HG03520 (cell line): ENCODE results near the gene SFXN1.

Experiments used
- ATAC-seq: cut with Tn5 transposase; IDR thresholded peaks from one replicate; pipeline ENCODE4 v1.9.1; 2021; ENCODE audit warnings: mild to moderate bottlenecking, moderate library complexity; ENCODE audit not compliant: unreplicated experiment

The SFXN1 gene

DNA sequence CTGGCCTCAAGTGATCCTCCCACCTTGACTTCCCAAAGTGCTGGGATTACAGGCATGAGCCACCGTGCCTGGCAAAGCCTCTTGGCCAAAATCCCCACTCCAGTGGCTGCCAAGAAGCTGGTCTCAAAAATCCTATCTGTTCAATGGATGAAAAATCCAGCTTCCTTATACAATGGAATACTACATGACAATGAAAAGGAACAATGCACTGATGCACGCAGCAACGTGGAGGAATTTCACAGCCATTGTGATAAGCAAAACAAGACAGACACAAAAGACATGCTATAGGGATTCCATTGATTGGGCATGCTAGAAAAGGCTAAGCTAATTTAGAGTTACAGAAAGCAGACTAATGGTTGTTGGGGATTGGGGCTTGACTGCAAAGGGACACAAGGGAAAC lies 13.1 kb upstream of the SFXN1 start:
- no peak for ATAC-seq

DNA sequence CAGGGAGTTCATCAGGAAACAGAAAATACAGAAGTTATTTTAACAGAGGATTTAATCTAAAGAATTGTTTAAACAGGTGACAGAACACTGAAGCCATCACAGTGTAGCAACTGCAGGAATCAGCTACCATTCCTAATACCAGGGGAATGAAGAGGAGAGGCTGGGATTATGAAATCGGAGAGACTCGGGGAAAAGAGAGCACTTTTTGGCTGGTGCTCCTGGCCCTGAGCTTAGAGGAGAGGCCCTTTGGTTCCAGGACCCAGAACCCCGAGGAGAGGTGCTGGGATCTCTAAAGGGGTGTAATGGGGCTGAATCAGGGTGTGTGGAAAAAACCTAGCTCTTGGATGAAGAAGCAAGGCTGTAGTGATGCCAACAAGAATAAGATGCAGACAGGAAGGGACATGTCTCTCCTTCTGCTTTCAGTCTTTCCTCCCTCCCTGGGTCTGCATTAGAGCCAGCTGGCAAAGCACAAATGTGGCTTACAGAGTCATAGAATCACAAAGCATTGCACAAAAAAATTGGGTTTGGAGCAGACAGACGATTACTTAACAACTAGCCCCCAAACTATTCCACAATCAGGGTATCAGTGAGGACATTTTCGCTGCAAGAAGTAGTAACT lies 11.6 kb upstream of the SFXN1 start:
- ATAC-seq: no peak

DNA sequence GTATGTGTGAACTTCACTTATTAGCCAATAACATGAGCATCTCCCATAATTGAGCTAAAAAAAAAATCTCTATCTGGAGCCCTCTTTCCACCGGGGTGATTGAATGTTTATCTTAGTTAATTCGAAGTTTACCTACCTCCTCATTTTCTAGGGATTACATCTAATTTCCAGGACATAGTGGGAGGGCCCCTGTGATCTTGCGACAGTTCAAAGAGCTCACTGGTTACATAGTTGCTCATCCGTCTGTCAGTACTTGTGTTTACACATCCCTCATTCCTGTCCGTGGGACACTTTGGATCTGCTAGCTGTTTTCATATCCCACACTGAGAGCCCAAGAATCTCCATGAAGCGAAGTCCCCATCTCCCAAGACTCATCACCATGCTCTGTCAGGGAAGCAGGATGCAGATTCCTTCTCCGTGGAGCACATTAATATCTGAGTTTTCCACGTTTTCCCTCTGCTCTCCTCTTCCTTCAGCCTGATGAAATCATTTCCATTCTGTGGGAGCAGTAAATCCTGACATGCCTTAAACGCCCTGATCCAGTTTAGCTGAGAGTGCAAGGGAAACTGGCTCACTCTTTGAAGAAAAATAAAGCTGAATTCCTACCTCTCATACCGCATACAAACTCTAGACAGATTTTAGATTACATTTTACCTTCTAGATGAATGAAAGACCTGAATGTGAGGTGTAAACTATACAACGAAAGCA lies 10.2 kb upstream of the SFXN1 start:
- no peak for ATAC-seq

DNA sequence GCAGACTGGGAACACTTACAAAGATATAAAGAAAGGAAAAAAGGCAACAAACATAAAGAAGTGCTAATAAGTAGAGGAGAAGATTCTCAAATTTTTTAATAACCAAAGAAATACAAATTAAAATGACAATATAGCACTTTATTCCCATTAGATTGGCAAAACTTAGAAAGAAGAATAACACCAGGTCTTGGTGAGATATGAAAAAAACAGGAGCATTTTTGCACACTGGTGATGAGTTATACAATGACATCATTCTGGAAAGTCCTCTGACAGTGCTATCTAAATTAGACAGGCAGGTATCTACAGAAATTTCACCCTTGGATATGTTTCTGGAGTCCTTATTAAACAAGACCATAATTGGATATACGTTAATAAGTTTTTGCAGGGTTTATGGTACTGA lies 9.5 kb upstream of the SFXN1 start:
- no peak for ATAC-seq

DNA sequence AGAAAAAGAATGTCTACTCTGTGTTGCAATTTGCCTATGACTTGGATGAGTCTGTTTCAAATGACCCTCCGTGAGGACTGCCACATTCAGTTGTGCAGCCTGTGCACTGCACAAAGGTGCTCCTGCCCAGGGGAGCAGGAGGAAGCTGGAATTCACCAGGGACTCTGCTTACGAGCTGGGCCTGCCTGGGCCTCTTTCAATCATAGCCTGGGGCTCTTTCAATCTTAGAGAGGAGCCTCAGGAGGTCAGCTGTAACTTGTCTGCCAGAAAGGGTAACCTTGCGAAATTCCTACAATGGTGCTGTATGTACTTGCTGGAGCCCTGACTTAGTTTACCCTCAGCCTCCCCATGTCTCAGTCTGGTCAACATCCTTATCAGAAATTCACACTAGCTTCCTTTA lies 8.4 kb upstream of the SFXN1 start:
- ATAC-seq: no peak

DNA sequence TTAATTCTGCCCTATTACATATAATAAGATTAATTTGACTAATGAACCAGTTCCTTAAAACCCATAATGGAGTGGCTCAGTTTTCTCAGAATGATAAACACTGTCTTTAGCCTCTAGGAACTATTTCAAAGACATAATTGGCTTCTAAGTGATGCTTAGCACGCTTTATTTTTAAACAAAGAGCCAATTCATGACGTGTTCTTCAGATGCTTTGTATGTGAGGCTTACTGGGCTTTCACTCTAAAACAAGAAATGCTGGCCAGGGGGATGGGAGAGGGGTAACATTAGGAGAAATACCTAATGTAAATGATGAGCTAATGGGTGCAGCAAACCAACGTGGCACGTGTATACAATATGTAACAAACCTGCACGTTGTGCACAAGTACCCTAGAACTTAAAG lies 7.6 kb upstream of the SFXN1 start:
- ATAC-seq: no peak

DNA sequence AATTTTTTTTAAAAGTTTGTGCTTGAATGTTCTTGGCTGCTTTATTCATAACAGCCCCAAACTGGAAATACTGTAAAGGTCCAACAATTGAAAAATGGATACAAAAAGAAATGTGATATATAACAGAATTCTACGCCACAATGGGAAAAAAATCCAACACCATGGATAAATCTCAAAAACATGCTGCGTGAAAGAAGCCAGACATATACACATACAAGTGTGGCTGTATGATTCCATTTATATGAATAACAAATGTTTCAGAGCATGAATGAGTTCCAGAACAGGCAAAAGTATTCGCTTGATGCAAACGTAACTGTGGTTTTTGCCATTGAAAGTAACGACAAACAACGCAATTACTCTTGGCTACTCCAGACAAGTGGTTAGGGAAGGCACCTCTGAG lies 7.2 kb upstream of the SFXN1 start:
- no peak for ATAC-seq

DNA sequence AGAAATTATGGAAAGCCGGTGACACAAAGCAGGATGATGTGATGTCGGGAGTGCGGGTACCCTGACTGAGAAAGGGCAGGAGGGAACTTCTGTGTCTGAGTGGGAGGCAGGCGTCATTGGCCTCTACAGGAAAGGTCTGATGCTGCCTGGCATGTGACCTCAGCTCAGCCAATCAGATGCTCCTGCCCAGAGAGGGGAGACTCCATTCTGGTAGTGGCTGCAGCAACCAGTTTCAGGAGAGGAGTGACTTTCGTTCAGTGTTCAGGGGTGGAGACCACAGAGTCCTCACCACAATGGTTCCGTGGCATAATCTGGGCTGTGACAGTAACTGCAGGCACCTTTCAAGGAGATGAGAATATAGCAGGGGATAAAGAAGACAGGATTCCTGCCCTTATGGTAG lies 6.7 kb upstream of the SFXN1 start:
- ATAC-seq: no peak

DNA sequence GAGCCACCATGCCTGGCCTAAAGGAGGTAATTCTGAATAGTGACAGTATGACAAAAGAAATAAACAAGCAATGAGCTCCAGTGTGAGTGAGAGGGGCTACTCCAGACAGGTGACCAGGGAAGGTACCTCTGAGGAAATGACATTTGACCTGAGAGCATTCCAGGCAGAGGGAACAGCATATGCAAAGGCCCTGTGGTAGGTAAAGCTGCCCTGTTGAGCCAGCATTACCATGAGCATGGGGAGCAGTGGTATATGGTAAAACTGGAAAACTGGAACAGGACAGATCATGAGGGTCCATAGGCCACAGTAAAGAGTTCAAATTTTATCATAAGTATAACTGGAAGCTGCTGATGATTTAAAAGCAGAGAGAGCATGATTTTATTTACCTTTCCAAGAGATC lies 6.0 kb upstream of the SFXN1 start:
- ATAC-seq: no peak

DNA sequence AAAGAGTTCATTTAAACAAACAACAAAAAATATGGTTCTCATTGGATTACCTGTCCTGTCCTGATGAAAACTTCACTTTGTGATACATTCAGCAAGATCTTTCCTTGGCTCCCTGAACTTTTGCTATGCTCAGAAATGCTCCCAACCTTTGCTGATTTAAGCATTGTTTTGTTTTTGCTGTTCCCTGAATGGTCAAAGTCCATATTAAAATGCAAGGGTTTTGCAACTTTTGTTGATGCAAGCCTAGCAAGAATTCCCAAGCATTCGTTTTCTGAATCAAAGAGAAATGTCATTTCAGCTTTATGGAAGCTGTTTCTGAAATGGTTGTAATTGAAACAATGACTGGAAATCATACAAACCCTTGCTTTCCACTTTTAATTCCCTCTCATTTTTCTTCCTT lies 3.1 kb upstream of the SFXN1 start:
- ATAC-seq: no peak

DNA sequence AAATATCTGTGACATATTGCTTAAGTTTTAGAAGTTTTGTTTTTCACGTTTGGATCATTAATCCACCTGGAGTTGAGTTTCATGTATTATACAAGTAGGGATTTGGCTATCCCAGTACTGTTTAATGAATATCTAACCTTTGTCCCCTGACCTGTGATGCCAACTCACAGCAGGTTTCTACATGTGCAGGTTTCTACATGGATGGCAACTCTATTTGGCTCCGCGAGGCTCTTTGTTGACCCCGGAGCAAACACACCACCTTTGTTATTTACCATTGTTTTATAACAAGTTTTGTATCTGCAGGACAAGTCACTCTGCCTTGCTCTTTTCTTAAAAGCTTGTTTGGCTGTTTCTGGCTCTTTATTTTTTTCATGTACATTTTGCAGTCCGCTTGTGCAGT lies 920 bp upstream of the SFXN1 start:
- ATAC-seq: no peak

DNA sequence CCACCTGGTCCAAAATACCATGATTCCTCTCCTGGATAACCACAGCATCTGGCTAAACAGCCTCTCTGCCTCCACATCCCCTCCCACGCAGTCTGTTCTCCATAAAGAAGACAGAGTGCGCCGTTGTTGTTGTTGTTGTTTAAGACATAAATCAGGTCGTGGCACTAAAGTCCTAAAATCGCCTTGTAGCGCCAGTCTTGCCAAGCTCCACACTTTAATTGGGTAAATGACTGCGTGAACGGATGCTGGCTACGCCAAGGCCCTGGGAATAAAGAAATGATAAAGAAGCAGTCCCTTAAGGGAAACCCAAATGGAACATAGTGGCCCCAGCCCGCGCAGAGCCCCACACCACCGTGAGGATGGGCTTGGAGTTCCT lies 364 bp upstream of the SFXN1 start:
- ATAC-seq: no peak

DNA sequence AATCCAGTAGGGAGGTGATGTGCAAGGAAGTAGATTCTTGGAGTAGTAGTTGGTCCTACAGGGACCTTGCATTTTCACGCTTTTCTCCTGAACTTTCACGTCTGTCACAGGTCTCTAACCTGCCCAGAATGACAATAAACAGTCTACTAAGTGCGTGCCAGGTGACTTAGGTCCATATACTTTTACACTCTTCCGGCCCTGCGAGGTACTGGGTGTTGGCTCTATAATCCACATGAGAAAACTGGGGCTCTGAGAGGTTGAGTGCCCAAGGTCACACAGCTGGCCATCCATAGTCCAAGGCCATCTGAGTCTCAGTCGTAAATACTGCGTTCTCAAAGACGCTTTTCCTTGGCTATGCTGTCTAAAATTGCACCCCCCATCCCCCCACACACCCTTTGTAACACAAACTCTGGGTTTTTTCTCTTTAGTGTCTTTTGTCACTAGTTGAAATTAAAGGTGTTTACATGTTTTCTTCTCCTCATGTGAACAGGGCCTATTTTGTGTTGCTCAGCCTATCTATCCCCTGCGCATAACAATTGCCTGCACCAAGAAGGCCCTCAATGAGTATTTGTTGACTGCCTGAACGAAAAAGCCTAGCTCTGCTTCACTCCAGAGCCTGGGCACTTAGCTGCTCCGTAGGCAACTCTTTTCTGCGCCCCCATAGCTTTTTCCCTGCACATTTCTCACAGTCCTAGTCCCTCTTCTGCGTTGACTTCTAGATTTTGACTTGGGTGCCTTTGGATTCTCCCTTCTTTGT lies 943 bp downstream of the SFXN1 start:
- ATAC-seq: no peak

DNA sequence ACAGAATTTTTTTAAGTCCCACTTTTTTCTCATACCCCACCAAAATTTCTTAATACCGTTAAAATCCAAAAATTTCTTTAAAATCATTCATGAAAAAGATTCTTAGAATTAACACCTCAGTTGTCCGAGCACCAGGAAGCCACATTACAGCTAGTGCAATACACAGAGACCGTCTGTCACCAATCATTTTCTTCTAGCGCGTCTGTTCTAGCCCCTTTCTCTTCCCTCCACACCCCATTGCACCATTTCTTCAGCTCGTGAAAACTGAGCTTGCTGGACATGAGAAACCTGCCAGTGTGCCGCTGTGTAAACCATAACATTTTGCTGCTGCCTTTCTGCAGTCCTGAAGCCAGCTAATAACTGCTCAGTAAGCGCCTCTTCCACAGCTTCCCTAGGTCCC lies 5.0 kb downstream of the SFXN1 start:
- no peak for ATAC-seq

DNA sequence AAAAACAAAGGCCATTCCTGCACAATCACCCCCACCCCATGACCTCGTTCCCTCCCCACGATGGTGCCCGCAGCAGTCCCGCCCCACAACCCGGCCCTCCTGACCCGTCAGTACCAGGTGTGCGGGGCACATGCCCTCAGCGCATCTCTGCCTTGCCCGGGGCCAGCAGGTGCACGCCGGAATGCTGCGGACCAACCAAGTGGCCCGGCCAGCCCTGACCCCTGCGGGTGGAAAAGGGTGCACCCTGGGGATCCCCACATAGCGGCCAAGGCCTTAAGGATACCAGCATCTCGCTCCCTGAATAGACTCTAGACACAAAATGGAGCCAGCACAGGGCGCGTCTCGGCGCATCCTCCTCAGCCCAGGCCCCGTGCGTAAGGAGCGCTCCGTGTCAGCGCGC lies 6.0 kb downstream of the SFXN1 start:
- no peak for ATAC-seq

DNA sequence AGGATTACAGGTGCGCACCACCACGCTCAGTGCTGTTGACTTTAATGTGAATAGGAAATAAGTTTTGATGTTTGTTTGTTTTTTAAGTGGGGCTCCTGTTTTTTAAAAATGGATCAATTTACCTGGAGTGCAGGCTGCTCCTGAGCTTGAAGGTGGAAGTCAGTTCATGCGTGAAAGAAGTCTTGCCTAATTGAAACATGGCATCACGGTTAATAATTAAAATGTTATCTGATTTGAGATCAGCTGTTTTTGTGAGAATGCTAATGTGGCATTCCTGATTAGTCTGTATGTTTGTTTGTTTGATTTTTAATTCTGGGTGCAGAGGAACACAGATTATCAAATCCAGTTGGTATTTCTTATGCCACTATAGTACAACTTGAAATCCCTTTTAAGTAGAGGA lies 6.5 kb downstream of the SFXN1 start:
- ATAC-seq: no peak

DNA sequence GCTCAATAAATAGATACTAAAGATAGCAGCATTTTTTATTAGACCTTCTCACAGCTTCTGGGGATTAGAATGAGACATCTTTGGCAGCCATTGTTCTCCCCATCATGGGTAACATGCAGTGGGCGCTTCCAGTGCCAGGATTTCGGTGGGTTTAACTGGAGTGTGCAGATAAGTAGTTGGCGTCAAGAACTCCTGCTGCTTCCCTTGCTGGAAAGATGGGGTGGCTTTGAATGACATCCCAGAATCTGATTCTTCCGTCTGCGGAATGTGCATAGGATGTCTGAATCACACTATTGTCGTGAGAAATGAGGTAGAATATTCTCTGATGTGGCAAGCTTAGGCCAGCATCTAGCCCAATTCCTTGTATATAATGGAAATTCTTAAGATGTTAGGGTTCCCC lies 7.3 kb downstream of the SFXN1 start:
- ATAC-seq: no peak

DNA sequence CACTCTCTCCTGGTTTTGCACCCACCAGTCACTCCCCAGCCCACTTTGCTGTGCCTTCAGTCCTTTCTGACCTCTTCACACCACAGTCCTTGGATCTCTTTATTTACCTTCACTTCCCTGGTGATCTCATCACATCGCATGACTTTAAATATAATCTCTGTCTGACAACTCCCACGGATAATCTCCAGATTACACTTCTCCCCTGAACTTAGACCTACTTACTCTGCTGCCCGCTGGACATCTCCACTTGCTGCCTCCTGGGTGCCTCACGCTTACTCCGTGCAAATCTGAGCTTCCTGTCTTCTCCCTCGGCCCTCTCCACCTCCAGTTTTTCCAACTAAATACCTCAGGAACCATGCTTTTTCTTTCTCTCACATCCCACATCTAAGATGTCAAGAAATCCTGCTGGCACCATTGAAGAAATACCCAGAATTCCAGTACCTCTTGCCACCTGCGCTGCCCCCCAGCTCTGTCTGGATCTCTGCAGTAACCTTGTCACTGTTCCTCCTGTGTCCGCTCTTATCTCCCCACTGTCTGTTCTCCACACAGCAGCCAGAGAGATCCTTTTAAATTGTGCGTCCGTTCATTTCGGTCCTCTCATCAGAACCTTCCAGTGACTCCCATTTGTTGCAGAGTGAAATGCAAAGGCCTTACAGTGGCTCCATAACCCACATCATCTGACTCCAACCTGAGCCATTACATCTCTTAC lies 9.3 kb downstream of the SFXN1 start:
- ATAC-seq: no peak

DNA sequence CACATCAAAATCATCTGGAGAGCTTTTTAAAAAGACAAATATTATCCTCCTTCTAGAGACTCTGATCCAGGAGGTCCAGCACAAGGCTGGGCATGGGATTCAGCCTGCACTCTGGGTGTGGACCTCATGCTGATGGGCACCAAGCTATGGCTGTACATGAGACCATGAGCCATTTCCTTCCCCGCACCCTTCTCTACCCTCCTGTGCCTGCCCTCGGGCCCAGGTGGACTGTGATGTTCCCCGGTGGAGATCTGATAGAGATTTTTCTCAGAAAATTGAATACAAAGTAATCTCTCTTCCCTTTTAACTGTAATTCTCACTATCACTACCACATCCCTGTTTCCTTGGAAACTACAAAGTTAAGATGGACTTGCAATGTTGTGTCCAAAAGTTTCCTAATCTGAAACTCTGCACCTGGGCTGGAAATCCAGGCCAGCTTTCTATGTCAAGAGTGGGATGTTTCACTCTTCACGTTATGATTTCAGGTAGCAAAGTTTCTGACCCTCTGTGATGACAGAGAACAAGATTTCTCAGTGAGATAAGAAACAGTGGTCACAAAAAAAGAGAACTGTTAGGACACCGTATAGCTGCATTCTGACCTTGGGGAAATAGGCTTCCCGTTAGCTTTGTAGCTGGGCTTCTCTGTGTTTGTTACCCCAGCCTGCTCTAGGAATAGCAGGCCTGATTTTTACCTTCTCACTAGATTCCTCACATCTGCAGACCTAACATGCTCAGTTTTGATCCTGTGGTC lies 11.5 kb downstream of the SFXN1 start:
- no peak for ATAC-seq

DNA sequence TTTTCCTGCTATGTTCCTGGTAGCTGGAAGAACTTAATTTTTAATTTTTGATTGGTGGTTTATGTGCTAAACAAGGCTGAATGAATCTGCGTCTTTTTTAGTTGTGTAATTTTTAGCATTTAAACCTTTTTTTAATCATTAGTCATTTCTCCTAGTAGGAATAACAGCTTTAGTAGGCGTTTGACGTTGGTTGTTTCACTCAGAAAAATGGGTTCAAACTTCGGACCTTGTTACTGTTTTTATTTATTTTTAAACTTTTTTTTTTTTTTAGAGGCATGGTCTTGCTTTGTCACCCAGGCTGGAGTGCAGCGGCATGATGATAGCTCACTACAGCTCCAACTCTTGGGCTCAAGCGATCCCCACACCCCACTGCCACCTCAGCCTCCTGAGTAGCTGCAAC lies 12.9 kb downstream of the SFXN1 start:
- ATAC-seq: no peak

DNA sequence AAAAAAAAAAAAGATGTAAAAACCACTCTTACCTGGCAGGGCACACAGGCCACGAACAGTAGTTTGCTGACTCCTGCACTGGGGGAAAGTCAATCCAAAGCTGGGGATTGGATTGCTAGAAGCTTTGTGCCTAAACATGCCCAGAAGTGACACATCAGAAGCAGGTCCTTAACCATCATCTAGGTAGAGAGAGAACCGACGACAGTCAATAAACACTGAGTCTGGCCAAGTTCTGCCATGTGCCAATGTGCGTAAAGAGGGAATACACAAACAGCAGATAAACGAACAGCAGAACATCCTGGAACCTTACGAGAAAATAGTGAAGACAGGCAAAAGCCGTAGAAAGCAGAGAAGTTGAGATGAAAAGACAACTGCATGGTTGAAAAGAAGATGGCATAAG lies 14.9 kb downstream of the SFXN1 start:
- no peak for ATAC-seq
